H1 (cell line): Measurements from ENCODE around the gene ZNF446. TPM values are rescaled to one million over a fixed set of nuclear protein-coding genes. Genes with fewer than 3 reads are reported as not detected.

Source experiments
- ATF3 ChIP-seq: IDR thresholded peaks from 2 replicates; pipeline ENCODE4 v1.6.1; 2011; ENCODE audit warnings: low read depth, mild to moderate bottlenecking, low read length; ENCODE audit not compliant: insufficient read depth
- CBX5 ChIP-seq: fragments of 300-800, 300-1000 bp; sonication (generic); IDR thresholded peaks from 2 replicates; pipeline ENCODE4 v1.7.1; 2016; ENCODE audit warnings: antibody characterized with exemption, low read length, low read depth
- CHD2 ChIP-seq: IDR thresholded peaks from 2 replicates; pipeline ENCODE4 v1.6.1; 2012; ENCODE audit warnings: low read length, improper control_type of control experiment
- CTBP2 ChIP-seq: IDR thresholded peaks from 2 replicates; pipeline ENCODE4 v1.7.0; 2011; ENCODE audit warnings: borderline replicate concordance, mild to moderate bottlenecking, moderate library complexity, mixed read lengths, low read length; ENCODE audit not compliant: insufficient read depth, insufficient read length
- EGR1 ChIP-seq: IDR thresholded peaks from 2 replicates; pipeline ENCODE4 v1.6.1; 2011; ENCODE audit warnings: low read depth, low read length, borderline replicate concordance
- GABPA ChIP-seq: IDR thresholded peaks from 2 replicates; pipeline ENCODE4 v1.6.1; 2011; ENCODE audit warnings: mild to moderate bottlenecking, low read length, moderate library complexity, borderline replicate concordance; ENCODE audit not compliant: insufficient read depth
- HDAC2 ChIP-seq, 2 experiments: fragments of 300-600 bp in 1 of 2; sonication (generic) in 1 of 2; IDR thresholded peaks; 2 replicates each; pipeline ENCODE4 v1.6.1; 2011 to 2012; ENCODE audit warnings: low read depth in 2 of 2, low read length in 2 of 2, mild to moderate bottlenecking in 2 of 2, moderate library complexity in 2 of 2, borderline replicate concordance in 1 of 2, inconsistent platforms in 1 of 2
- SAP30 ChIP-seq: fragments of 300-600 bp; sonication (generic); IDR thresholded peaks from 2 replicates; pipeline ENCODE4 v1.7.1; 2012; ENCODE audit warnings: low read length, moderate library complexity, mild to moderate bottlenecking, inconsistent platforms; ENCODE audit not compliant: insufficient read depth, insufficient replicate concordance
- polyA plus RNA-seq, 7 experiments: library from polyadenylated mRNA; depleted of rRNA in 3 of 7; stranded (reverse) in 5 of 7; unstranded in 2 of 7; fragments of >200 nt in 5 of 7; fragments of 200-250 nt in 2 of 7; gene quantifications; 1 replicate in 5 of 7; 2 replicates in 1 of 7; 4 replicates in 1 of 7; pipeline versions ENCODE4 v1.2.1 to v1.2.3, GENCODE V29; 2011 to 2013; ENCODE audit warnings: missing spikeins in 2 of 7, mixed read lengths in 2 of 7
- small RNA-seq: library from polyadenylated mRNA; stranded (forward); fragments of <200 nt; extraction: miRNeasy Mini kit (QIAGEN cat#:217004); gene quantifications from one replicate; pipeline ENCODE3, GENCODE V24; 2013; ENCODE audit not compliant: insufficient read depth
- total RNA-seq: library from RNA; stranded (reverse); fragmentation: NEBNext Ultra II Directional; extraction: Animal tissue kit (Norgen Biotek cat#: 25700); gene quantifications from 2 replicates; pipeline ENCODE4 v1.2.1, GENCODE V29; 2021

Gene ZNF446
- total and polyA plus RNA-seq, 2 of the 8 experiments (the other 6 are each of a cell fraction or from before 2014, with no cell fraction given) = 4.1 to 5.5 TPM

- TF ChIP-seq GABPA (no peak), CTBP2 (no peak), EGR1 (no peak), CHD2 (no peak), CBX5 (no peak), HDAC2 (IDR thresholded peaks at IDR 0.05; ENCODE audit: borderline replicate concordance in 1 of 2, low read depth in 2 of 2, low read length in 2 of 2) (no peak), ATF3 (no peak), SAP30 (no peak)
Measured at GRCh38 chr19:58529405-58529804, 53.3 kb downstream of the ZNF446 start (continued).

Small RNA genes lying within 50 kb of the gene (small RNA-seq; reads per million reads assigned to genes)
- gene RN7SL693P (not detected), gene RNU6-1337P (not detected)

Other genes with a start within 250 kb of the ZNF446 start
- gene ZNF544, start 247.4 kb upstream of the ZNF446 start, total RNA-seq = 54.5 and 60.8 TPM in 2 replicates
- gene ZNF544, start 247.4 kb upstream of the ZNF446 start, polyA plus RNA-seq (2011; rRNA removed) = 47.9 and 48.8 TPM in 2 replicates
- 20.5 and 21.5 TPM in 2 replicates for gene ZNF8, start 197.4 kb upstream of the ZNF446 start, total RNA-seq
- 9.2 and 9.8 TPM in 2 replicates for gene ZNF8, start 197.4 kb upstream of the ZNF446 start, polyA plus RNA-seq (2011; rRNA removed)
- 30.6 and 31.5 TPM in 2 replicates for gene ERVK3-1, start 171.0 kb upstream of the ZNF446 start, total RNA-seq
- gene ERVK3-1, start 171.0 kb upstream of the ZNF446 start, polyA plus RNA-seq (2011; rRNA removed) = 28.1 and 29.9 TPM in 2 replicates
- gene ZSCAN22, start 149.4 kb upstream of the ZNF446 start, total RNA-seq = 3.1 and 3.2 TPM in 2 replicates
- gene ZSCAN22, start 149.4 kb upstream of the ZNF446 start, polyA plus RNA-seq (2011; rRNA removed) = 2.6 and 3.3 TPM in 2 replicates
- 19.9 and 20.8 TPM in 2 replicates for gene A1BG, start 122.9 kb upstream of the ZNF446 start, total RNA-seq
- 69.6 and 108 TPM in 2 replicates for gene A1BG, start 122.9 kb upstream of the ZNF446 start, polyA plus RNA-seq (2011; rRNA removed)
- 0.93 and 1.0 TPM in 2 replicates for gene ZNF497, start 113.6 kb upstream of the ZNF446 start, total RNA-seq
- gene ZNF497, start 113.6 kb upstream of the ZNF446 start, polyA plus RNA-seq (2011; rRNA removed) = 1.4 and 2.0 TPM in 2 replicates
- 1.9 and 2.7 TPM in 2 replicates for gene ZNF837, start 95.3 kb upstream of the ZNF446 start, total RNA-seq
- gene ZNF837, start 95.3 kb upstream of the ZNF446 start, polyA plus RNA-seq (2011; rRNA removed) = 3.3 and 6.6 TPM in 2 replicates
- gene RPS5, start 89.1 kb upstream of the ZNF446 start, total RNA-seq = 1,554 and 1,557 TPM in 2 replicates
- 5,731 and 5,910 TPM in 2 replicates for gene RPS5, start 89.1 kb upstream of the ZNF446 start, polyA plus RNA-seq (2011; rRNA removed)
- gene RNF225, start 80.7 kb upstream of the ZNF446 start, total RNA-seq = 1.0 and 1.2 TPM in 2 replicates
- gene RNF225, start 80.7 kb upstream of the ZNF446 start, polyA plus RNA-seq (2011; rRNA removed) = 0.17 TPM in 2 replicates
- gene ZNF584, start 67.7 kb upstream of the ZNF446 start, total RNA-seq = 4.5 and 5.2 TPM in 2 replicates
- gene ZNF584, start 67.7 kb upstream of the ZNF446 start, polyA plus RNA-seq (2011; rRNA removed) = 2.5 and 2.7 TPM in 2 replicates
- gene ZNF132, start 36.2 kb upstream of the ZNF446 start, total RNA-seq = 1.5 and 1.9 TPM in 2 replicates
- gene ZNF132, start 36.2 kb upstream of the ZNF446 start, polyA plus RNA-seq (2011; rRNA removed) = 0.86 and 0.89 TPM in 2 replicates
- gene ZNF324B, start 24.7 kb upstream of the ZNF446 start, total RNA-seq = 5.3 and 6.0 TPM in 2 replicates
- gene ZNF324B, start 24.7 kb upstream of the ZNF446 start, polyA plus RNA-seq (2011; rRNA removed) = 2.9 and 3.5 TPM in 2 replicates
- 5.8 and 6.4 TPM in 2 replicates for gene ZNF324, start 9.3 kb upstream of the ZNF446 start, total RNA-seq
- gene ZNF324, start 9.3 kb upstream of the ZNF446 start, polyA plus RNA-seq (2011; rRNA removed) = 5.1 and 6.7 TPM in 2 replicates
- 20.7 and 25.1 TPM in 2 replicates for gene SLC27A5, start 35.6 kb downstream of the ZNF446 start, total RNA-seq
- gene SLC27A5, start 35.6 kb downstream of the ZNF446 start, polyA plus RNA-seq (2011; rRNA removed) = 80.5 and 95.9 TPM in 2 replicates
- gene ZBTB45, start 43.5 kb downstream of the ZNF446 start, total RNA-seq = 16.9 and 17.3 TPM in 2 replicates
- 17.2 and 31.4 TPM in 2 replicates for gene ZBTB45, start 43.5 kb downstream of the ZNF446 start, polyA plus RNA-seq (2011; rRNA removed)
- gene TRIM28, start 67.7 kb downstream of the ZNF446 start, total RNA-seq = 1,398 and 1,433 TPM in 2 replicates
- gene TRIM28, start 67.7 kb downstream of the ZNF446 start, polyA plus RNA-seq (2011; rRNA removed) = 1,442 and 2,243 TPM in 2 replicates
- 70.0 and 75.8 TPM in 2 replicates for gene CHMP2A, start 78.8 kb downstream of the ZNF446 start, total RNA-seq
- 115 and 132 TPM in 2 replicates for gene CHMP2A, start 78.8 kb downstream of the ZNF446 start, polyA plus RNA-seq (2011; rRNA removed)
- 114 and 119 TPM in 2 replicates for gene UBE2M, start 82.3 kb downstream of the ZNF446 start, total RNA-seq
- gene UBE2M, start 82.3 kb downstream of the ZNF446 start, polyA plus RNA-seq (2011; rRNA removed) = 91.8 and 93.8 TPM in 2 replicates
- gene MZF1, start 97.0 kb downstream of the ZNF446 start, total RNA-seq = 15.2 and 15.5 TPM in 2 replicates
- gene MZF1, start 97.0 kb downstream of the ZNF446 start, polyA plus RNA-seq (2011; rRNA removed) = 25.0 and 38.0 TPM in 2 replicates